ENCODE data around the gene DBNL.
"Not testable (repeated sequence)": the region's sequence is repeated elsewhere in the genome, so short reads cannot be mapped to it uniquely, and the experiment has no call there.

DBNL gene

GRCh38 chr7:44044315-44045225, at the start of gene DBNL:
DBNL (plus strand) TSS chr7:44044702; CDS start chr7:44044738, 36 bp downstream.
- DNase-seq (ENCODE audit: low read depth): peak; percentile 85

- DNase-seq (ENCODE audit: low read depth): not testable (repeated sequence)
Measured at GRCh38 chr7:43997532-43997931, 47.0 kb upstream of the DBNL start, which contains the start of gene SPDYE1. SPDYE1 (plus strand) TSS chr7:43997897; CDS start chr7:43999950, 2,053 bp downstream.

GRCh38 chr7:44012081-44012480, 32.4 kb upstream of the DBNL start:
- not testable (repeated sequence) for DNase-seq (ENCODE audit: low read depth)

GRCh38 chr7:44015090-44015489, 29.4 kb upstream of the DBNL start:
- DNase-seq (ENCODE audit: low read depth): not testable (repeated sequence)

GRCh38 chr7:44018857-44019807, 25.4 kb upstream of the DBNL start:
- peak; percentile 95 for DNase-seq (ENCODE audit: low read depth)

- DNase-seq (ENCODE audit: low read depth): not testable (repeated sequence)
Measured at GRCh38 chr7:44019825-44020224, 24.7 kb upstream of the DBNL start.

GRCh38 chr7:44022069-44022468, 22.4 kb upstream of the DBNL start:
- DNase-seq (ENCODE audit: low read depth): not testable (repeated sequence)

GRCh38 chr7:44022796-44023467, 21.6 kb upstream of the DBNL start:
- not testable (repeated sequence) for DNase-seq (ENCODE audit: low read depth)

GRCh38 chr7:44029433-44029832, 15.1 kb upstream of the DBNL start:
- DNase-seq (ENCODE audit: low read depth): not testable (repeated sequence)

GRCh38 chr7:44030029-44030428, 14.5 kb upstream of the DBNL start:
- not testable (repeated sequence) for DNase-seq (ENCODE audit: low read depth)

- not testable (repeated sequence) for DNase-seq (ENCODE audit: low read depth)
Measured at GRCh38 chr7:44031319-44031718, 13.2 kb upstream of the DBNL start.

- DNase-seq (ENCODE audit: low read depth): not testable (repeated sequence)
Measured at GRCh38 chr7:44032031-44032430, 12.5 kb upstream of the DBNL start.

- DNase-seq (ENCODE audit: low read depth): not testable (repeated sequence)
Measured at GRCh38 chr7:44033971-44034844, 10.3 kb upstream of the DBNL start.

- DNase-seq (ENCODE audit: low read depth): peak; percentile 53
Measured at GRCh38 chr7:44036364-44036763, 8.1 kb upstream of the DBNL start.

GRCh38 chr7:44037951-44038350, 6.6 kb upstream of the DBNL start:
- DNase-seq (ENCODE audit: low read depth): not testable (repeated sequence)

- not testable (repeated sequence) for DNase-seq (ENCODE audit: low read depth)
Measured at GRCh38 chr7:44038553-44038952, 5.9 kb upstream of the DBNL start.

- peak; percentile 58 for DNase-seq (ENCODE audit: low read depth)
Measured at GRCh38 chr7:44038961-44039558, 5.4 kb upstream of the DBNL start.

GRCh38 chr7:44039800-44040492, 4.6 kb upstream of the DBNL start:
- DNase-seq (ENCODE audit: low read depth): not testable (repeated sequence)

- DNase-seq (ENCODE audit: low read depth): not testable (repeated sequence)
Measured at GRCh38 chr7:44040493-44040891, 4.0 kb upstream of the DBNL start.

- no peak for DNase-seq (ENCODE audit: low read depth)
Measured at GRCh38 chr7:44042221-44042620, 2.3 kb upstream of the DBNL start.

All from iris pigment epithelial cell (primary cell).